ENCODE measurements around the gene TOP3B.

DNA sequence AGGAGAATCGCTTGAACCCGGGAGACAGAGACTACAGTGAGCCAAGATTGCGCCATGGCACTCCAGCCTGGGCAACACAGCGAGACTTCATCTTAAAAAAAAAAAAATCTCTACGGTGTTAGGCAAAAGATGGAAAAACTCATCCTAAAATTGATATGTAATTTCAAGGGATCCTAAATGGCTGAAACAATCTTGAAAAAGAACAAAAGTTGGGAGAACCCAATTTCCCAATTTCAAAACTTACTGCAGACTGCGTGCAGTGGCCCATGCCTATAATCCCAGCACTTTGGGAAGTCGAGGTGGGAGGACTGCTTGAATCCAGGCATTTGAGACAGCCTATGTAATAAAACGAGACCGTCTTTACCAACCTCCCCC lies 31.7 kb upstream of the TOP3B start:
- TF ChIP-seq, protein P1, sequence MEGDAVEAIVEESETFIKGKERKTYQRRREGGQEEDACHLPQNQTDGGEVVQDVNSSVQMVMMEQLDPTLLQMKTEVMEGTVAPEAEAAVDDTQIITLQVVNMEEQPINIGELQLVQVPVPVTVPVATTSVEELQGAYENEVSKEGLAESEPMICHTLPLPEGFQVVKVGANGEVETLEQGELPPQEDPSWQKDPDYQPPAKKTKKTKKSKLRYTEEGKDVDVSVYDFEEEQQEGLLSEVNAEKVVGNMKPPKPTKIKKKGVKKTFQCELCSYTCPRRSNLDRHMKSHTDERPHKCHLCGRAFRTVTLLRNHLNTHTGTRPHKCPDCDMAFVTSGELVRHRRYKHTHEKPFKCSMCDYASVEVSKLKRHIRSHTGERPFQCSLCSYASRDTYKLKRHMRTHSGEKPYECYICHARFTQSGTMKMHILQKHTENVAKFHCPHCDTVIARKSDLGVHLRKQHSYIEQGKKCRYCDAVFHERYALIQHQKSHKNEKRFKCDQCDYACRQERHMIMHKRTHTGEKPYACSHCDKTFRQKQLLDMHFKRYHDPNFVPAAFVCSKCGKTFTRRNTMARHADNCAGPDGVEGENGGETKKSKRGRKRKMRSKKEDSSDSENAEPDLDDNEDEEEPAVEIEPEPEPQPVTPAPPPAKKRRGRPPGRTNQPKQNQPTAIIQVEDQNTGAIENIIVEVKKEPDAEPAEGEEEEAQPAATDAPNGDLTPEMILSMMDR (IDR thresholded peaks at IDR 0.05), result no peak
- no peak for TF ChIP-seq POLR2AphosphoS5 (IDR thresholded peaks at IDR 0.05)

Data from esophagus muscularis mucosa (tissue), 3 donors.